Measurements from ENCODE around the gene PSMF1. TPM values are rescaled to one million over a fixed set of nuclear protein-coding genes. Genes with fewer than 3 reads are reported as not detected.
"Not testable (repeated sequence)": the region's sequence is repeated elsewhere in the genome, so short reads cannot be mapped to it uniquely, and the experiment has no call there.

Gene PSMF1
- total RNA-seq, 1 donor from 2014 or later: 68.4 TPM

- DNase-seq (ENCODE audit: low read depth): no peak
Observed at GRCh38 chr20:1215386-1216170, 97.2 kb downstream of the PSMF1 start.

DNA sequence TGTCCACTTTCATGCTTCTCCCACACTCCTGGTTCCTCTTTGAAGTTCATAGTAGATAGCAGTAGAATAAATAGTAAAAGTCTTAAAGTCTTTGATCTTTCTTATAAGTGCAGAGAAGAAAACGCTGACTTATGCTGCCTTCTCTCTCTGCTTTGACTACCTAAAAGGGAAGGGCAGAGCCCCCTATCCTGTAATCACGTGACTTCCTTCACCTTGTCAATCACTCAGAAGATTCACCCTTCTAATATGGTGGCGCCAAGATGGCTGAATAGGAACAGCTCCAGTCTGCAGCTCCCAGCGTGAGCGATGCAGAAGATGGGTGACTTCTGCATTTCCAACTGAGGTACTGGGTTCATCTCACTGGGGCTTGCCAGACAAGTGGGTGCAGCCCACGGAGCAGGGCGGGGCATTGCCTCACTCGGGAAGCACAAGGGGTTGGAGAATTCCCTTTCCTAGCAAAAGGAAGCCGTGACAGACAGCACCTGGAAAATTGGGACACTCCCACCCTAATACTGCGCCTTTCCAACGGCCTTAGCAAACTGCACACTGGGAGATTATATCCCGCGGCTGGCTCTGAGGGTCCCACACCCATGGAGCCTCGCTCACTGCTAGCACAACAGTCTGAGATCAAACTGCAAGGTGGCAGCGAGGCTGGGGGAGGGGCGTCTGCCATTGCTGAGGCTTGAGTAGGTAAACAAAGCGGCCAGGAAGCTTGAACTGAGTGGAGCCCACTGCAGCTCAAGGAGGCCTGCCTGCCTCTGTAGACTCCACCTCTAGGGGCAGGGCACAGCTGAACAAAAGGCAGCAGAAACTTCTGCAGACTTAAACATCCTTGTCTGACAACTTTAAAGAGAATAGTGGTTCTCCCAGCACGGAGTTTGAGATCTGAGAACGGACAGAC is 98.4 kb downstream of the PSMF1 start:
- not testable (repeated sequence) for DNase-seq (ENCODE audit: low read depth)

Other genes with a start within 250 kb of the PSMF1 start
- not detected in 2 replicates for gene ANGPT4, start 202.3 kb upstream of the PSMF1 start, total RNA-seq
- gene RSPO4, start 116.3 kb upstream of the PSMF1 start, total RNA-seq: 0.05 TPM in 1 of 2 replicates, not detected in the other
- gene TMEM74B, start 66.4 kb downstream of the PSMF1 start, total RNA-seq: 0.17 and 0.45 TPM in 2 replicates
- gene C20orf202, start 84.9 kb downstream of the PSMF1 start, total RNA-seq: 0.10 TPM in 1 of 2 replicates, not detected in the other
- 0.35 TPM in 1 of 2 replicates, not detected in the other for gene RAD21L1, start 107.4 kb downstream of the PSMF1 start, total RNA-seq
- gene SNPH, start 147.7 kb downstream of the PSMF1 start, total RNA-seq: 5.9 and 14.2 TPM in 2 replicates
- gene SDCBP2, start 210.5 kb downstream of the PSMF1 start, total RNA-seq: 1.8 and 14.1 TPM in 2 replicates

Data from renal cortical epithelial cell (primary cell).